Nephron progenitor cell (in vitro differentiated cells): ENCODE measurements around the gene MAP3K1.

ENCODE experiments used
- DNase-seq: peaks from one replicate; pipeline ENCODE4 v3.0.0; 2021
- H3K27ac Mint-ChIP-seq: 2 replicates; pipeline ENCODE4 v1.8.0; 2021; ENCODE audit warnings: mild to moderate bottlenecking, moderate library complexity, mixed read lengths
- H3K27me3 Mint-ChIP-seq: 2 replicates; pipeline ENCODE4 v1.8.0; 2021; ENCODE audit warnings: mild to moderate bottlenecking, low read depth, mixed read lengths; ENCODE audit not compliant: poor library complexity
- H3K36me3 Mint-ChIP-seq: 2 replicates; pipeline ENCODE4 v1.8.0; 2021; ENCODE audit warnings: low read depth, mixed read lengths
- H3K4me1 Mint-ChIP-seq: 2 replicates; pipeline ENCODE4 v1.8.0; 2021; ENCODE audit warnings: mixed read lengths
- H3K4me3 Mint-ChIP-seq: 2 replicates; pipeline ENCODE4 v1.8.0; 2021; ENCODE audit warnings: mild to moderate bottlenecking, moderate library complexity, mixed read lengths
- H3K9me3 Mint-ChIP-seq: 2 replicates; pipeline ENCODE4 v1.8.0; 2021; ENCODE audit warnings: mild to moderate bottlenecking, moderate library complexity, mixed read lengths
- TF ChIP-seq, protein P1 (sequence below): fragments of 200-600 bp; sonication (generic); IDR thresholded peaks from 2 replicates; pipeline ENCODE4 v1.5.0; 2021; ENCODE audit warnings: antibody characterized with exemption

The MAP3K1 gene

DNA sequence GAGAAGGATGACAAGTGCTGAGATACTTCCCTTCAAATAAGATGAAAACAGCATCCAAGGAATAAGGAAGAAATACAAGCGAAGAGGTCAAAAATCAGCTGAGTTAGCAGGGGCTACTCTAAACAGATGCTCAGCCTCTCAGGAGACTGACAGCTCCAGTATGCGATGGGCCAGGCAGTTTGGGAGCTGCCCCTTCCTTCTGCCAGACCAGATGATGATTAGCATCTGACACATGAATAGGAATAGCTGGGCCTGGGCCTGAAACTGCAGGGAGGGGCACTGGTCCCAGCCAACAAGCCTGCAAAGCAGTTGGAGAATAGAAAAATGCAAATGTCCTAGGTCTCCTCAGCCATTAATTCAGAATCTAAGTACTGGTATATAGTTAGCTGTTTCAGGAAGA lies 13.1 kb upstream of the MAP3K1 start:
- Mint-ChIP-seq H3K4me3 (no peak overlapping the region), H3K4me1 (no peaks in the 10 kb centered on the region), H3K9me3 (no peaks in the 10 kb centered on the region), H3K27me3 (peaks cover 12% of the 10 kb centered on the region), H3K36me3 (no peaks in the 10 kb centered on the region), H3K27ac (no peak overlapping the region)
- TF ChIP-seq, protein P1, sequence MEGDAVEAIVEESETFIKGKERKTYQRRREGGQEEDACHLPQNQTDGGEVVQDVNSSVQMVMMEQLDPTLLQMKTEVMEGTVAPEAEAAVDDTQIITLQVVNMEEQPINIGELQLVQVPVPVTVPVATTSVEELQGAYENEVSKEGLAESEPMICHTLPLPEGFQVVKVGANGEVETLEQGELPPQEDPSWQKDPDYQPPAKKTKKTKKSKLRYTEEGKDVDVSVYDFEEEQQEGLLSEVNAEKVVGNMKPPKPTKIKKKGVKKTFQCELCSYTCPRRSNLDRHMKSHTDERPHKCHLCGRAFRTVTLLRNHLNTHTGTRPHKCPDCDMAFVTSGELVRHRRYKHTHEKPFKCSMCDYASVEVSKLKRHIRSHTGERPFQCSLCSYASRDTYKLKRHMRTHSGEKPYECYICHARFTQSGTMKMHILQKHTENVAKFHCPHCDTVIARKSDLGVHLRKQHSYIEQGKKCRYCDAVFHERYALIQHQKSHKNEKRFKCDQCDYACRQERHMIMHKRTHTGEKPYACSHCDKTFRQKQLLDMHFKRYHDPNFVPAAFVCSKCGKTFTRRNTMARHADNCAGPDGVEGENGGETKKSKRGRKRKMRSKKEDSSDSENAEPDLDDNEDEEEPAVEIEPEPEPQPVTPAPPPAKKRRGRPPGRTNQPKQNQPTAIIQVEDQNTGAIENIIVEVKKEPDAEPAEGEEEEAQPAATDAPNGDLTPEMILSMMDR = no peak
- DNase-seq = no peak

DNA sequence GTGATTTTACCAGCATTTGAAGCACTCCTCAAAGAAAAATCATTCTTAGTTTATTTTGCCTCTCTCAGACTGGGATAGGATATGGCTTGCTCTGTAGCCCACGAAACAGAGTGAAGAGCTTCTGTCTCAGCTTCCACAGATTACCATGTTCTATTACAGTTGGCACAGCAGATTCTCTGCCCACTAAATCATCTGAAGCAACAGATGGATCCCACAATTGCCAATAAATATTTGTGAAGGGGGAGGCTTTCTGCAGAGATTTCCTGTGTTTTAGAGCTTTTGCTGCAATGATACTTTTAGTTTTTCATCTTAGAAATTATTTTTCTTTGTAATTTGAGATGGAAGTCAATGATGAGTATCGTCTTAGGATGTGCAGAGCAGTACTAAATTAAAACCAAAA lies 12.3 kb upstream of the MAP3K1 start:
- H3K27ac Mint-ChIP-seq = no peak overlapping the region
- TF ChIP-seq, protein P1 = no peak
- H3K27me3 Mint-ChIP-seq = peaks cover 12% of the 10 kb centered on the region
- H3K4me3 Mint-ChIP-seq = no peak overlapping the region
- DNase-seq = no peak
- H3K4me1 Mint-ChIP-seq = no peaks in the 10 kb centered on the region
- no peaks in the 10 kb centered on the region for H3K36me3 Mint-ChIP-seq
- H3K9me3 Mint-ChIP-seq = no peaks in the 10 kb centered on the region

DNA sequence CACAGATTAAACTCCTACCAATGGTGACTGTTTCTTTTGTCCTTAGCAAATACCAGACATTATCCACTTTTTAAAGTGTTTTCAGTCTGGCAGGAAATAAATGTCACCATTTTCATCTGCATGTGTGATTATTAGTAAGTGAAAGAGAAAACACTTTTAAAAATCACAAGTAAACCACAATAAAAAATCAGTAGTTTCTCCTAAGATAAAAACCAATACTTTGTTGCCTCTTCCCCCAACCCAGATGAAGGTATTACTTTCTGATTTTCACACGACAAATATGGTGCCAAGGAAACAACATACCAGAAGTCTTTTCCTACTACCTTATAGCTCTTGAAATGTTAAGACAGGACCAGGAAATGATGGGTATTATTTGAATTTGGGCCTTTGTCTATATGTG lies 11.5 kb upstream of the MAP3K1 start:
- H3K4me1 Mint-ChIP-seq = no peaks in the 10 kb centered on the region
- TF ChIP-seq, protein P1 = no peak
- no peak overlapping the region for H3K27ac Mint-ChIP-seq
- no peaks in the 10 kb centered on the region for H3K36me3 Mint-ChIP-seq
- no peaks in the 10 kb centered on the region for H3K9me3 Mint-ChIP-seq
- no peak for DNase-seq
- H3K4me3 Mint-ChIP-seq = no peak overlapping the region
- H3K27me3 Mint-ChIP-seq = peaks cover 12% of the 10 kb centered on the region

DNA sequence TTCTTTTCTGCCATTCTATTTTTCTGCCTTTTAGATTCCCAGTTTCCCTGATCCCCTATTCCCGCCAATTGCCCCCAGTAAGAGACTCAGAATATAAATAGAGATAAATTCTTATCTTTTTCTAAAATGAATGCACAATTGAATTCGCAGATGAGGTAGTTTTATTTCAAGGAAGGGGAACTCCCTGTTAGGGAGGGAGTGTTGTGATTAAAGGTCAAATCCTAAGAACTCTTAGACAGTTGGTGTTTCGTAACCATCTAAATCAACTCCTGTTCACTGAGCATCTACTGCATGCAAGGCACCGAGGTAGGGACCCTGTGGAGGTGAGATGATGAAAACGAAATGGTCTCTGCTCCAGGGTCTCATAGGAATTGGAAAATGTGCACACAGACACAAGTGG lies 7.7 kb upstream of the MAP3K1 start:
- Mint-ChIP-seq H3K4me3 (no peak overlapping the region), H3K9me3 (no peaks in the 10 kb centered on the region), H3K27ac (no peak overlapping the region), H3K4me1 (no peaks in the 10 kb centered on the region), H3K36me3 (no peaks in the 10 kb centered on the region), H3K27me3 (peaks cover 6% of the 10 kb centered on the region)
- TF ChIP-seq, protein P1 = no peak
- no peak for DNase-seq

DNA sequence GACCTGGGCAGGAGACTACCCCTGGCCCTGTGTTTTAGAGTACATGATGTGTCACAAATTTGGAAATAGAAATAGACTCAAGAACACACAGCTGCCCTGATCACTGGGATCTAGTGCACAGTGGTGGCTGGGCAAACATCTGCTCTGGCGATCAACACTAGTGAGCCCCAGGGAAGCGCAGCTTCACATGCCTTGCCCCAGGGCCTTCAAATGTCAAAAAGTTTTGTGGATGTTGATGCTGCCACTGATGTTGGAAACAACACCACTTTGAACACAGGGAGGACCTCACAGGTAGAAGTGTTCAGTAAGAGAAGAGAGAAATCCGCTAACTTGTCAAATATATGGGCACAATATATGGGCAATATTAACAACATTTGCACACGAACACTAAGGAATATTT lies 7.1 kb upstream of the MAP3K1 start:
- Mint-ChIP-seq H3K36me3 (no peaks in the 10 kb centered on the region), H3K27ac (no peak overlapping the region), H3K9me3 (no peaks in the 10 kb centered on the region), H3K4me3 (no peak overlapping the region), H3K4me1 (no peaks in the 10 kb centered on the region), H3K27me3 (peaks cover 10% of the 10 kb centered on the region)
- TF ChIP-seq, protein P1 = no peak
- no peak for DNase-seq

DNA sequence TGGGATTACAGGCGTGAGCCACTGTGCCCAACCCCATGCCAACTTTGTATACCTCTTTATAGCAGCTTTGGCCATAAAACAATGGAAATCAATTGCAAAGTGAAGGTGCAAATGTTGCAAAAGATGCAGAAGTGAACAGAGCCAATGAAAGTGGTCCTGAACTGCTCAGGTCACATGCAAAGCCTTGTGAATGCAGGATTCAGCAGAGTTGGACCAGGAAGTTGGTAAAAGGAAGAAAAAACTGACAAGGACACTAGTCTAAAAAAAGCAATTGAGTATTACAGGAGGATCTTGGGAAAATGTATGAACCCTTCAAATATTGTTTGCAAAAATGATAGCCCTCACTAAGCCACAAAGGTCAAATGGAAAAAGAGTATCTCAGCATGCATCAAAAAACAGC lies 4.5 kb upstream of the MAP3K1 start:
- DNase-seq = no peak
- Mint-ChIP-seq H3K27ac (no peak overlapping the region), H3K36me3 (no peaks in the 10 kb centered on the region), H3K27me3 (peaks cover 16% of the 10 kb centered on the region), H3K9me3 (no peaks in the 10 kb centered on the region), H3K4me3 (no peak overlapping the region), H3K4me1 (peaks cover 7% of the 10 kb centered on the region)
- TF ChIP-seq, protein P1 = no peak
